HG02973 (cell line): ENCODE data around the gene IDI1.

Experiments used
- ATAC-seq: cut with Tn5 transposase; IDR thresholded peaks from one replicate; pipeline ENCODE4 v1.9.1; 2021; ENCODE audit warnings: moderate library complexity; ENCODE audit not compliant: unreplicated experiment

IDI1 gene

DNA sequence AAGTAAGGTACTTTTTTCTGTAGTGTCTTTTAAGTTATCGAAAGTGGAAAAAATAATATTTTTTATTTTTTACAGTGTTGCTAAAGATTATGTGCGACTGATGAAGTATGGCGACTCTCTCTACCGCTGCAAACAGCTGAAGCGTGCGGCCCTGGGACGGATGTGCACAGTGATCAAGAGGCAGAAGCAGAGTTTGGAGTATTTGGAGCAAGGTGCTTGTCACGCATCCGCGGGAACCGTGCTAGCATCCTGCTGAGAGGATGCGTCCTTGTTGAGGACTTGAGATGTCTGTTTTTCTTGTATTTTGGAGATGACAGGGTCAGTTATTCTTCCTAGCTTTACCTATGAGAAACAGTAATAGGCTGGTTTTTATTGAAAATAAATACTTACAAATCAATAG lies 52.9 kb downstream of the IDI1 start:
- no peak for ATAC-seq

DNA sequence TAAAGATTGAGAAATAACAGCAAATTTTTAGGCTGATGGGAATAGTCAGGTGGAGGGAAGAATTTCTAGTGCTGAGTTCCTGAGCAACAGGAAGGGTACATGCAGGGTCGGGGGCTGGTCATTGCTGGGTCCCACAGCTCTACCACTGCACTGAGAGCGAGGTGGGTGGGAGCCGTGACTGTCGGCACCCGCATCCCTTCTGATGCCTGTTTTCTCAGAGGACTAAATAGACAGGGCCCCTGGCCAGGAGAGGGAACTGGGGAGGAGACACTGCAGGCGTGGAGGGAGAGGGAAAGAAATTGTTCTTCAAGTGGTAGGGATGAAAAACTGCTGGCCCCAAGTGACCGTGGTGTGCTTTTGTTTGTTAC lies 53.4 kb downstream of the IDI1 start:
- ATAC-seq: no peak

DNA sequence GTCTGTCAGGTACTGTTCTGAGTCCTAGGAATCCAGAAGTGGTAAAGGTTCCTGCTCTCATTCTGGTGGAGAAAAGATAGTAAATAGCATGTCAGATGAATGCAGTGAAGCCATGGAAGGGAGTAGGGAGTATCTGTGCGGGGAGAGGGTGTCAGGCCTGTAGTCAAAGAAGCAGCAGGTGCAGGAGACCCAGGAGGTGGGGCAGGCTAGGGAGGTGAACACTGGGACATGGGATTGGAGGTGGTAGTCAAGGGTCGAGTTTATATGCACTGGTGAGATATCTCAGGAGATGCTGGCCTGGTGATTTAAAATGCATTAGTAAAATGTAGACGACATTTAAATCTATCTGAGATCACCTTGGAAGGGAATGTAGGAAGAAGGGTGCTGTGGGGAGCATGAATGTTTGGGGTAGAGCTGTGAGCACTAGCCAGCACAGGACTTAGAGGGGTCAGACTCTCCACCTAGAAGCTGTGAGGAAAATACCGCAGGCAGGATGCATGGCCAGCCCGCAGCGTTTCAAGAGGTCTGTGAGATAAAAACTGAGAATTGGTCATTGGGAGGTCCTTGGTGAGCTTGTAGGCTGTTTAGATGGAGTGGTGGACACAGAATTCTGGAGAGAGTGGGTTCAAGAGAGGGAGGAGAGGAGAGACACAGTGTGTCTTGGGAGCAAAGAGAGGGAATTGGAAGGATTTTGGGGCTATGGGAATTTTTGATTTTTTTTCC lies 53.9 kb downstream of the IDI1 start:
- no peak for ATAC-seq

DNA sequence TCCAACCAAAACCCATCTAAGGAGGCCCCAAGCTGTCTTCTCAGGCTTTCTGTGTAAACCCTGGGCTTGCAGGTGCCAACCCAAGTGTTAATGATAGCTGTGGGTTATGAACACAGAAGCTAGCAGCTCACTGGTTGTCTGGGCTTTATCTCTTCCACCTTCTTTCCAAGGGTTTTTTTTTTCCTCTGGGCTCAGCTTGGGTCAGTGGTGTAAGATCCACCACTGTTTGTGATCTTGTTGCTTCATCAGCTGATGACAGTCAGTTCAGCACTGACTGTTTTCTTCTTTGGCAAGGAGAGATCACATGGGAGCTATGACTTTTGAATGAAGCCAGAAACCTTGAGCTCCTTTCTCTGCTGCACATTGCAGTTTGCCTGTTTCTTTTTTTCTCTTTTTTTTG lies 56.0 kb downstream of the IDI1 start:
- ATAC-seq: no peak

DNA sequence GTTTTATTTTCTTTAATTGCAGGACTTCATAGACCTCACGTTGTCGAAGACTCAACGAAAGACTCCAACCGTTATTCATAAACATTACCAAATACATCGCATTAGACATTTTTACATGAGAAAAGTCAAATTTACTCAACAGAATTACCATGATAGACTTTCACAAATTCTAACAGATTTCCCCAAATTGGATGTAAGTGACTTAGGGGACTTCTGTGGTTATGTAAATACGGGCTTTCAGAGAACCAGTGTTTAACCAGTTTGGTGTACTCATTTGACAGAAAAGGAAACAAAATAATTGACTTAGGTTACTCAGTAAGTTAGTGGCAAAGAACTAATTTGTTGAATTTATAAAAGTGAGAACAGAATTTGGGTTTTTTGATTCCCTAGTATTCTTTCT lies 56.5 kb downstream of the IDI1 start:
- ATAC-seq: no peak

- ATAC-seq: no peak
Observed at GRCh38 chr10:990808-991207, 58.1 kb downstream of the IDI1 start.
